CD4-positive, alpha-beta T cell treated with Interleukin-15 for 4 hours (primary cell): ENCODE results near the gene KRTAP10-12.
"Not testable (repeated sequence)": the region's sequence is repeated elsewhere in the genome, so short reads cannot be mapped to it uniquely, and the experiment has no call there.

ENCODE experiments used
- DNase-seq: peaks from one replicate; pipeline ENCODE4 v3.0.0-alpha.2; 2020; ENCODE audit warnings: low spot score

KRTAP10-12 gene

GRCh38 chr21:44670642-44671432 lies 26.1 kb upstream of the KRTAP10-12 start:
- DNase-seq, result no peak

- DNase-seq, result no peak
These were observed 25.1 kb upstream of the KRTAP10-12 start for GRCh38 chr21:44671911-44672310.

GRCh38 chr21:44677881-44678280 lies 19.1 kb upstream of the KRTAP10-12 start:
- DNase-seq, result no peak

- DNase-seq, result no peak
These were observed 15.8 kb upstream of the KRTAP10-12 start for GRCh38 chr21:44681152-44681551.

GRCh38 chr21:44681861-44682579 lies 15.0 kb upstream of the KRTAP10-12 start, which contains the start of gene KRTAP12-1:
TSS of gene KRTAP12-1 (minus strand) at chr21:44682163. CDS start at chr21:44682123, 40 bp downstream.
- DNase-seq, result no peak

- DNase-seq, result no peak
These were observed 14.3 kb upstream of the KRTAP10-12 start for GRCh38 chr21:44682580-44683151.

- DNase-seq, result no peak
These were observed 12.9 kb upstream of the KRTAP10-12 start for GRCh38 chr21:44684077-44684476.

- no peak for DNase-seq
These were observed 12.5 kb upstream of the KRTAP10-12 start for GRCh38 chr21:44684483-44684882.

- DNase-seq, result not testable (repeated sequence)
These were observed 11.9 kb upstream of the KRTAP10-12 start for GRCh38 chr21:44685050-44685449.

- no peak for DNase-seq
These were observed 10.8 kb upstream of the KRTAP10-12 start for GRCh38 chr21:44686000-44686781.

- DNase-seq, result no peak
These were observed 10.0 kb upstream of the KRTAP10-12 start for GRCh38 chr21:44686843-44687561.

GRCh38 chr21:44687671-44688070 lies 9.3 kb upstream of the KRTAP10-12 start:
- no peak for DNase-seq

GRCh38 chr21:44689740-44690139 lies 7.2 kb upstream of the KRTAP10-12 start:
- not testable (repeated sequence) for DNase-seq

GRCh38 chr21:44691686-44692085 lies 5.3 kb upstream of the KRTAP10-12 start:
- DNase-seq, result no peak

- no peak for DNase-seq
These were observed 4.0 kb upstream of the KRTAP10-12 start for GRCh38 chr21:44692798-44693512.

- DNase-seq, result no peak
These were observed 2.2 kb upstream of the KRTAP10-12 start for GRCh38 chr21:44694776-44695175.

GRCh38 chr21:44695184-44695583 lies 1.8 kb upstream of the KRTAP10-12 start:
- DNase-seq, result no peak

- no peak for DNase-seq
These were observed 1.3 kb upstream of the KRTAP10-12 start for GRCh38 chr21:44695641-44696040.

GRCh38 chr21:44696572-44696971 lies 400 bp upstream of the KRTAP10-12 start:
- no peak for DNase-seq

- DNase-seq, result no peak
These were observed 1.1 kb downstream of the KRTAP10-12 start for GRCh38 chr21:44697811-44698734.
